HS-27A (cell line): ENCODE measurements around the gene DHRS12.

Experiments
- DNase-seq: peaks from one replicate; pipeline ENCODE4 v3.0.0-alpha.2; 2012; ENCODE audit warnings: low read depth, missing footprints

Gene DHRS12

GRCh38 chr13:51807041-51807440 lies 3.1 kb upstream of the DHRS12 start:
- DNase-seq: no peak

DNA sequence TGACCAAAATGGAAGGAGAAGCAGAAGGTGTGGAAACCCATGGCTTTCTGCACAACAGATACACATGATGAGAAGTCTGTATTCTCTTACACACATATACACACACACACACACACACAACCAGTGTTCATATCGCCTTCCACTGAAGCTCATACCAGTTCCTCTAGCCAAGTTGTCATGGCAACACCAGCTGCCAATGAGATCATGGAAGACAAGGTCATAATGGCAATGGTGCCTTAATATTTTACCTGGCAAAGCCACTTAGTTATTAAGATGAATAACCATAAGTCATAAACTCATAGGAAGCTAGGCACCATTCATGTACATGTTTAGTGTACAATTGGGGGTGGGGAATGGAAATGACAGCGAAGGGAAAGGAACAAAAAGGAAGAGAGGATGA lies 2.6 kb upstream of the DHRS12 start:
- DNase-seq: no peak

GRCh38 chr13:51805925-51806324 lies 2.0 kb upstream of the DHRS12 start:
- no peak for DNase-seq

DNA sequence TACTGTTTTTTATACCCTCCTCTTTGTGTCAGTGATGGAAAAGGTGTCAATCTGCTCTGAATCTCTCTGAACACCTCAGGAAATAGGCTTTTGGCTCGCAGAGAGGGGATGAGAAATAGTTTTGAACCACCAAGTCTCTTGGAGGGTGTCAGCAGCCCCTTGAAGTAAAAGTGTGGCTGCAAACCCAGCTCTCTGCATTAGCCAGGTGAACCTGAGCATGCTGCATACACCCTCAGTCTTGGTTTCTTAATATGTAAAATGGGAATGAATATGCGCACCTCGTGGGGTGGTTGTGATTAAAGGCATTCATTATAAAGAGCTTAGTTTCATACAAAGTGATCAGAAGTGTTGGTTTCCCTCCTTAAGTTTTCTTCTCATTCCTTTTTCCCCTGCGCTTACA lies 1.4 kb upstream of the DHRS12 start:
- no peak for DNase-seq

DNA sequence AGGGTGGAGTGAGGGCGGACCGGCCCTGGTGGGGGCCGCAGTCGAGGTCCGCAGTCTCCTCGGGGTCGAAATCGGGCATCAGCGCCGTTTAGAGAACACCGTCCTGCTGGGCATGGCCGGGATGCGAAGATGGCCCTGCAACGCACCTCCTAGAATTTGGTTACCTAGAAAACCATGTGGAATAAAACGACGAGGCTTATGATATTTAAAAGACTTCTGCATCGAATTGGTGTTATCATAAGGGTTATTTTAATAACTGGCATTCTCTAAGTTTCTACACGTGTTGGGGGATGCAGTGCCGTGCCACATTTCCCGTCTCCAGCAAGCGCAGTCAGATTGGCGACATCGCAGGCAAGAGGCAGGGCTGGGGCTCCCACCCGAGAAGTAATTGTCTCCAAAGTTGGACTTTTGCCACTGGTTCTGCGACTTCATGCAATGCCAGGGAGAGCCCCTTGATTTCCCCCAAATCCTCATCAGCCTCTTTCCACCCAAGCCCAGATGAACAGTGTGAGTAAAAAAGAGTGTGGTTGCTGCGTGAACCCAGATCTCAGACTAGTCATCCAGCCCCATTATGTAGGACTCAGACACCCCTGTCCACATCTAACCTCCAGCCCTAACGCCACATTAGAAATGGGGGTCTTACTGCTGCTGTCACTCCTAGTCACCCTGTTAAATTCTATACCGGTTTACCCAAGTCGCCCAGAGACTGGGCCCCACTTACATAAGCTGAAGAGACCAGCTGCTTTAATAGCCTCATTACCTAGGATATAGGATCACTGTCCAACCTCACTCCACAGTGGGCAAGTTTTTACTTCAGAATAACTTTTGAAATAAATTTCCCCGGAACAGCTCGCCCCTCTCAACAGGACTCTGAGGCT lies 571 bp upstream of the DHRS12 start:
- no peak for DNase-seq

GRCh38 chr13:51802631-51803418 lies 1.1 kb downstream of the DHRS12 start:
- no peak for DNase-seq

GRCh38 chr13:51801631-51802099 lies 2.3 kb downstream of the DHRS12 start:
- no peak for DNase-seq

GRCh38 chr13:51800486-51800885 lies 3.5 kb downstream of the DHRS12 start:
- DNase-seq: no peak

DNA sequence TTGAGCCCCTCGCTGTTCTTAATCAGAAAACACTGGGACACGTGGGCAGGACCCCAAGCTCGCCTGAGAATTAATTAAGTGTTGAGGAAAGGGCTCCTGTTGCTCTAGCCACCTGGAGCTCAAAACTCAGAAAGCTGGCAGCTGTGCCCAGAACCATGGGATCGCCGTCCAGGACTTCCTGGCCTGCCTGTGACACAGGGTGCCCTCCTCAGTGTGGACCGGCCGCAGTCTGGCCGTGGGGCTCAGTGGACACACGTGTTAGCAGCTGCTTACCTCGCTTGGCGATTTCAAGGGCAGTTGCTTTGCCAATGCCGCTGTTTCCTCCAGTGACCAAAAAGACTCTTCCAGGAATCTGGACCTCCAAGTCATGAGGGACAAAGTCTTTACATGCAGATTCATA lies 4.7 kb downstream of the DHRS12 start:
- no peak for DNase-seq

- DNase-seq: no peak
Measured at GRCh38 chr13:51797664-51798488, 6.1 kb downstream of the DHRS12 start.

- no peak for DNase-seq
Measured at GRCh38 chr13:51796546-51796945, 7.4 kb downstream of the DHRS12 start.

DNA sequence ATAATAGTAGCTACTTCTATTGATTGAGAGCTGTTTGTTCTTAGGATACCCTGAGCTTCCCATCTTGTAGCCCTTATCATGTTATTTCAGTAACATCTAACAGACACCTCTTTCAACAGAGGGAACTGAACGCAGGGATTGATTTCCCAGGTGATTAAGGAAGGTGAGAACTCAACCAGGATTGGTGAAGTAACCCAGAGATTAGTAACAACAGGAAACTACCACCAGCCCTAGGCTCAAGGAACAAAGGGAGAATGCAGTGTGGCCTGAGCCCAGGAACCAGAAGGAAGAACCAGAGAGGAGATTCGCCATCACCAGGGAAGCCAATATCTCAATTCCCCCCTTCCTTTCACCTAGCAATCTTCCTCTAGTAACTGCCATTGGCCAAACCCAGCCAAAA lies 8.5 kb downstream of the DHRS12 start:
- no peak for DNase-seq

- no peak for DNase-seq
Measured at GRCh38 chr13:51794964-51795363, 9.0 kb downstream of the DHRS12 start.

- DNase-seq: no peak
Measured at GRCh38 chr13:51793570-51794271, 10.2 kb downstream of the DHRS12 start.

GRCh38 chr13:51786425-51787265 lies 17.3 kb downstream of the DHRS12 start:
- no peak for DNase-seq

GRCh38 chr13:51785712-51786424 lies 18.1 kb downstream of the DHRS12 start:
- DNase-seq: no peak

DNA sequence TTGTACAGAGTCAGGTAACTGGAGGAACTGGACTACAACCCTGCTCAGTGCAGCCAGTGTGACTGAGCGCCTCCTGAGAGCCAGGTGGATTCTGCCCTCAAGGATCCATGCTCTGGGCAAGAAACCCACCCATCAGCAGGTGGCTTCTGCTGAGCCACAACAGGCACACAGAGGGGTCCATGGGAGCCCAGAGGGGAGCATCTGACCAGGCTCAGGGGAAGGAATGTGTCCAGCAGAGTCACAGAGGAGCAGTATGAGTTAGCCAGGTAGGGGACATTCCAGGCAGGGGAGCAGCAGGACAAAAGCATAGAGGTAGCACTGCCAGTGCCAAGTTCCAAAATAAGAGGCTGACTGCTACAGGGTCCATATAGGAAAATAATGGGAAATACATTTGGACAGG lies 19.9 kb downstream of the DHRS12 start:
- DNase-seq: no peak

DNA sequence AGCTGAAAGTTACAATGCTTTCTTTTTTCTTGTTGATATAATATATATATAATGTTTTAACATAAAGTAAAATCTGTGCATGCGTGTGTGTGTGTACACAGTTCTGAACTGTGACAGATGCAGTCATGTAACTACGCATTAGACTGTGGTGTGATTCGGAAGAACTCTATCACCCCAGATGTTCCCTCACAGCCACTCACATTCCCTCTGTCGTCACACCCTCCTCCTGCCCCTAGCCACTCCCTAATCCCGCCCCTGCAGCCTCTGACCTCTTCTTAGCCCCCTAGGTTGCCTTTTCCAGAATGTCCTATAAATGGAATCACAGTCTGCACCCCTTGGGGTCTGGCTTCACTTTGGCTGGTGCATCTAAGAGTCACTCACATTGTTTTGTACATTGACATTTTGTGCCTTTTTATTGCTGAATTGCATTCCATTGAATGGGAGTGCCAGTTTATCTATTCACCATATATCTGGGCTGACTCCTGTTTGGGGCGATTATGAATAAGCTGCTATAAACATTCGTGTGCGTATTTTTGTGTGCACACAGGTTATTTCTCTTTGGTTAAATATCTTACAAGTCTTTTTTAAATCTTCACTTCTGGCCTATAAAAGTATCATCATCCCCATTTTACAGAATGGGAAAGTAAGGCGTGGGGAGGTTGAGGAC lies 20.4 kb downstream of the DHRS12 start:
- no peak for DNase-seq

- no peak for DNase-seq
Measured at GRCh38 chr13:51782026-51782710, 21.8 kb downstream of the DHRS12 start.
